Measurements from ENCODE around the gene CCDC13. TPM values are rescaled to one million over a fixed set of nuclear protein-coding genes. Genes with fewer than 3 reads are reported as not detected.

CCDC13 gene
- total RNA-seq, 6 experiments from 2014 or later = 1.2 to 2.5 (median 1.6) TPM

DNA sequence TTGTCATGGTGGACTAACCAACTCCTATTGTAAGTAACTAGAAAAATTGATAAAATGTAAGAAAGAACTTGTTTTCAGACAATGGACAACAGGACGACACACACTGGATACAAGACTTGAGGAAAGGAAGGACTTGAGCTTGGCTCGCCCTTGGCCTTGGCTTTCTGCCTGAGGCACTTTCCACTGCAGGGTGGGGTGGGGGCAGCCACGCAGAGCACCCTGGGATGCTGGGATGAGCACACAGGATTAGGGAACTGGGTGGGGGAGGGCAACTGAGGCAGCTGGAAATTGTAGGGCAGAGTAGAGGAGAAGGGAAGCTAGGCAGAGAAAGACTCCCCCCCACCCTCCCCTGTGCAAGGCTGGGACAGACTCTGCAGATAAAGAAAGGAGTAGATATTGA lies 45.0 kb downstream of the CCDC13 start:
- H3K4me1 ChIP-seq = no peaks in the 10 kb centered on the region
- no peaks in the 10 kb centered on the region for H3K36me3 ChIP-seq
- TF ChIP-seq POLR2A (IDR thresholded peaks at IDR 0.05) = no peak
- TF ChIP-seq, protein P1, sequence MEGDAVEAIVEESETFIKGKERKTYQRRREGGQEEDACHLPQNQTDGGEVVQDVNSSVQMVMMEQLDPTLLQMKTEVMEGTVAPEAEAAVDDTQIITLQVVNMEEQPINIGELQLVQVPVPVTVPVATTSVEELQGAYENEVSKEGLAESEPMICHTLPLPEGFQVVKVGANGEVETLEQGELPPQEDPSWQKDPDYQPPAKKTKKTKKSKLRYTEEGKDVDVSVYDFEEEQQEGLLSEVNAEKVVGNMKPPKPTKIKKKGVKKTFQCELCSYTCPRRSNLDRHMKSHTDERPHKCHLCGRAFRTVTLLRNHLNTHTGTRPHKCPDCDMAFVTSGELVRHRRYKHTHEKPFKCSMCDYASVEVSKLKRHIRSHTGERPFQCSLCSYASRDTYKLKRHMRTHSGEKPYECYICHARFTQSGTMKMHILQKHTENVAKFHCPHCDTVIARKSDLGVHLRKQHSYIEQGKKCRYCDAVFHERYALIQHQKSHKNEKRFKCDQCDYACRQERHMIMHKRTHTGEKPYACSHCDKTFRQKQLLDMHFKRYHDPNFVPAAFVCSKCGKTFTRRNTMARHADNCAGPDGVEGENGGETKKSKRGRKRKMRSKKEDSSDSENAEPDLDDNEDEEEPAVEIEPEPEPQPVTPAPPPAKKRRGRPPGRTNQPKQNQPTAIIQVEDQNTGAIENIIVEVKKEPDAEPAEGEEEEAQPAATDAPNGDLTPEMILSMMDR (IDR thresholded peaks at IDR 0.05) = no peak
- intact Hi-C loops (cut with DNase I) = no loop called here
- no peaks in the 10 kb centered on the region for H3K27me3 ChIP-seq
- DNase-seq (no peak), ATAC-seq (no peak)
- 39% methylated on average over 3 of the region's 3 CpGs for WGBS (ENCODE audit: insufficient coverage, low coverage, low lambda C conversion rate, missing lambda C conversion rate)
- no peak overlapping the region for H3K27ac ChIP-seq
- H3K4me3 ChIP-seq = no peak overlapping the region
- no peaks in the 10 kb centered on the region for H3K9me3 ChIP-seq

DNA sequence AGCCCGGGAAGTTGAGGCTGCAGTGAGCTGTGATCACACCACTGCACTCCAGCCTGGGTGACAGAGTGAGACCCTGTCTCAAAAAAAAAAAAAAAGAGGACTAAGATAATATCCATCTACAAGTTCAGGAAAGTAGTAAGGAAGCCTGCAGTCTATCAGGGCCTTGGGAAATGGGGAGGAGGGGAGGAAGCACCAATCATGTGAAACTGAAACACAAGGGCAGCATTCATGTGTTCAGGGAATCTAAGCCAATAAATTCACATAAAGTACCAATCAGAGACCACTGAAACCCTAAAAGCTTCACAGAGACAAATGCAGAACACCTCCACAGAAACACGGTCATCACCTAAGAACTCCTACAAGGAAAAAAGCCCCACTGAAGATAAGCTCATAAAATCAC lies 47.6 kb downstream of the CCDC13 start:
- H3K27ac ChIP-seq = no peak overlapping the region
- ATAC-seq (no peak), DNase-seq (no peak)
- H3K36me3 ChIP-seq = no peaks in the 10 kb centered on the region
- 81% methylated on average over 2 of the region's 2 CpGs for WGBS (ENCODE audit: insufficient coverage, low coverage, low lambda C conversion rate, missing lambda C conversion rate)
- no peak overlapping the region for H3K4me3 ChIP-seq
- H3K27me3 ChIP-seq = no peaks in the 10 kb centered on the region
- no peaks in the 10 kb centered on the region for H3K9me3 ChIP-seq
- intact Hi-C loops (cut with DNase I) = no loop called here
- peaks cover 0 to 4% (median 0%) of the 10 kb centered on the region in 4 donors for H3K4me1 ChIP-seq
- TF ChIP-seq, protein P1 (IDR thresholded peaks at IDR 0.05) = no peak
- no peak for TF ChIP-seq POLR2A (IDR thresholded peaks at IDR 0.05)

DNA sequence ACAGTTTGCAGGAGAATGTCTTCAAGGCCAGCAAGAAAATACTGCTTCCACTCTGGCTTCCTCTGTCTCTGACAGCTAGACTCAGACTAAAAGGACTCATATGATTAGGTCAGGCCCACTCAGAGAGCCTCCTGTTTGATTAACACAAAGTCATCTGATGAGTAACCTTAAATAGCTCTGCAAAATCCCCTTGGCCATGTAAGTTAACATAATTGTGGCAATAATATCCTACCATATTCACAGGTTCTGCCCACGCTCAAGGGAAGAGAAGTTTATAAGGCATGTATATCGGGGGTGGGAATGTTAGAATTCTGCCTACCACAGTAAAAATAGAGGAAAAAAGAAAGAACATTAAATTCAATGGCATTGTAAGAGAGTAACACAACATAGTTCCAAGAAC lies 49.8 kb downstream of the CCDC13 start:
- WGBS (ENCODE audit: insufficient coverage, low coverage, low lambda C conversion rate, missing lambda C conversion rate) = 88% methylated on average over 2 of the region's 2 CpGs
- intact Hi-C loops (cut with DNase I) = no loop called here

More for the DNA sequence above, 49.8 kb downstream of the CCDC13 start:
- Histone ChIP-seq H3K4me3 (no peak overlapping the region), H3K9me3 (no peaks in the 10 kb centered on the region), H3K27me3 (no peaks in the 10 kb centered on the region), H3K36me3 (no peaks in the 10 kb centered on the region), H3K4me1 (peaks cover 0 to 4% (median 0%) of the 10 kb centered on the region in 4 donors), H3K27ac (no peak overlapping the region)
- DNase-seq = no peak
- TF ChIP-seq POLR2A (IDR thresholded peaks at IDR 0.05) = no peak
- TF ChIP-seq, protein P1 (IDR thresholded peaks at IDR 0.05) = no peak
- no peak for ATAC-seq

Small RNA genes within 50 kb of the gene (small RNA-seq; reads per million reads assigned to genes)
- gene CCDC13 = 0 reads per million in 2 experiments

Other genes starting within 250 kb of the CCDC13 start
- gene SEC22C, start 191.3 kb downstream of the CCDC13 start, total RNA-seq = 10 to 100 TPM; 11.3 to 23.6 (median 13.8) TPM
- 10 to 100 TPM; 12.0 to 22.8 (median 16.5) TPM for gene SS18L2, start 182.4 kb downstream of the CCDC13 start, total RNA-seq
- 10 to 100 TPM; 21.9 to 35.2 (median 28.4) TPM for gene NKTR, start 172.6 kb downstream of the CCDC13 start, total RNA-seq
- 1 to 10 TPM; 2.2 to 8.9 (median 4.9) TPM for gene ZBTB47, start 119.6 kb downstream of the CCDC13 start, total RNA-seq
- under 1 TPM in 2 of 6 experiments, not detected in 4; 0.19 to 0.68 TPM for gene KLHL40, start 87.7 kb downstream of the CCDC13 start, total RNA-seq
- 1 to 10 TPM in 1 of 6 experiments, under 1 TPM in 2, not detected in 3; 0.29 to 1.0 (median 0.60) TPM for gene HHATL, start 70.5 kb downstream of the CCDC13 start, total RNA-seq
- gene HIGD1A, start 31.2 kb upstream of the CCDC13 start, total RNA-seq = 100 to 1,000 TPM; 104 to 348 (median 175) TPM
- gene ACKR2, start 36.2 kb upstream of the CCDC13 start, total RNA-seq = 10 to 100 TPM; 17.0 to 36.1 (median 23.0) TPM
- 100 to 1,000 TPM; 237 to 478 (median 308) TPM for gene CYP8B1, start 102.6 kb upstream of the CCDC13 start, total RNA-seq
- gene ZNF662, start 132.9 kb upstream of the CCDC13 start, total RNA-seq = 10 to 100 TPM in 1 of 6 experiments, 1 to 10 TPM in 5; 1.4 to 10.9 (median 3.3) TPM
- gene GASK1A, start 206.1 kb upstream of the CCDC13 start, total RNA-seq = 10 to 100 TPM in 3 of 6 experiments, 1 to 10 TPM in 3; 5.5 to 17.5 (median 10.5) TPM

Measured in right lobe of liver (tissue), 6 donors.